ENCODE results near the gene WIPF2. TPM values are rescaled to one million over a fixed set of nuclear protein-coding genes. Genes with fewer than 3 reads are reported as not detected.
A peak's percentile ranks its signal among the peaks of the same experiment; 100 is the strongest.

WIPF2 gene
- total and polyA plus RNA-seq, 4 experiments from 2014 or later, result 5.2 to 34.7 (median 24.0) TPM

DNA sequence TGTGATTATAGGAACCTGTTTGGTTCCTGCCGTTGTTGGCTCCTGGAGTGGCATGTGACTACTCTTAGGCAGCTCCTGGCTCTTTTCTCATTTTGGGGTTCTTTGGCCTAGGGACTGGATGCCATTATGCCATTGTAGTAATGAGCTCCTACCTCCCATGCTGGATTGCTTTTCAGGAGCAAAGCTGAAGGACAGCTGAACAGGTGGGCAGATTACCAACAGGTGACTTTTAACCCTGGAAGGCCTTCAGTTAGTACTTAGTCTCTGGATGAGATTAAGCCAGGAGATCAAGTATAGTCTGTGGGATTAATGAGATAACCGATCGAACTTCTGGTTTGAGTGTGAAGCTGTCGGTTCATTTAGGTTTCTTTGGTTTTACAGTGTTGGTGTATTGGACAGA, 25.2 kb downstream of the WIPF2 start:
- CTCF ChIA-PET (ENCODE audit: partially characterized antibody), result interaction anchor here (0.7 to 1.0 kb wide), 2 partner anchors 14 to 25 kb away, joined by 3 to 4 read pairs; partner anchors contain the start of gene WIPF2
- intact Hi-C loops (cut with micrococcal nuclease), result no loop called here
- Histone ChIP-seq H3K27me3 (ENCODE audit: insufficient read depth, low read length) (no peaks in the 10 kb centered on the region), H3K9me3 (ENCODE audit: control insufficient read depth in 1 of 2, low read length in 2 of 2) (no peaks in the 10 kb centered on the region), H3K4me1 (ENCODE audit: insufficient read depth, low read length) (peaks cover 38% of the 10 kb centered on the region), H3K27ac (ENCODE audit: low read depth, low read length) (no peak overlapping the region), H3K36me3 (ENCODE audit: insufficient read depth, low read length) (no peaks in the 10 kb centered on the region), H3K4me3 (ENCODE audit: low read length in 2 of 2) (no peak overlapping the region)
- Mint-ChIP-seq H3K27me3 (no peaks in the 10 kb centered on the region), H3K36me3 (peaks cover 6 to 27% of the 10 kb centered on the region in 2 donors), H3K4me1 (peaks cover 43 to 65% (median 53%) of the 10 kb centered on the region in 4 donors), H3K4me3 (no peak overlapping the region), H3K9me3 (no peaks in the 10 kb centered on the region), H3K27ac (peak overlapping the region in 4 of 7 donors; percentile 9 to 73 (median 60))
- POLR2A ChIA-PET (ENCODE audit: partially characterized antibody), result no interaction called here
- DNase-seq, result no peak

DNA sequence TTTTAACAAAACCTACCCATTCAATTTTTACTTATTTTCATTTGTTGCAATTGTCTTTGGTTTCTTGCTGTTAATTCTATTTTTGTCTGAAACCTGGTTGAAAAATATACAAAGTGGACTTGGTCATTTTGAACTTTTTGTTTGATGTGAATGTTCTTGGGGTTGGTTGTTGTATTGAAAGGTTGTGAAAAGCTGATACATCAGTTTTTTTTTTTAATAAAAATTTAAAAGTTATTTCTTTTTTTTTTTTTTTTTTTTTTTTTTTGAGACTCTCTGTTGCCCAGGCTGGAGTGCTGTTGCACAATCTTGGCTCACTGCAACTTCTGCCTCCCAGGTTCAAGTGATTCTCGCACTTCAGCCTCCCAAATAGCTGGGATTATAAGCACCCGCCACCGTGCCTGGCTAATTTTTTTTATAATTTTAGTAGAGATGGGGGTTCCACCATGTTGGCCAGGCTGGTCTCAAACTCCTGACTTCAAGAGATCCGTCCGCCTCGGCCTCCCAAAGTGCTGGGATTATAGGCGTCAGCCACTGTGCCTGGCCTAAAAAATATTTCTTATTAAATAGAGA, 28.9 kb downstream of the WIPF2 start:
- intact Hi-C loops (cut with micrococcal nuclease), result no loop called here
- DNase-seq, result no peak
- no peaks in the 10 kb centered on the region for H3K9me3 Mint-ChIP-seq
- Histone ChIP-seq H3K4me3 (ENCODE audit: low read length in 2 of 2) (no peak overlapping the region), H3K9me3 (ENCODE audit: control insufficient read depth in 1 of 2, low read length in 2 of 2) (no peaks in the 10 kb centered on the region), H3K27ac (ENCODE audit: low read depth, low read length) (no peak overlapping the region), H3K27me3 (ENCODE audit: insufficient read depth, low read length) (no peaks in the 10 kb centered on the region), H3K4me1 (ENCODE audit: insufficient read depth, low read length) (peaks cover 23% of the 10 kb centered on the region), H3K36me3 (ENCODE audit: insufficient read depth, low read length) (no peaks in the 10 kb centered on the region)
- H3K4me3 Mint-ChIP-seq, result no peak overlapping the region
- H3K27ac Mint-ChIP-seq, result no peak overlapping the region
- H3K4me1 Mint-ChIP-seq, result peaks cover 30 to 58% (median 41%) of the 10 kb centered on the region in 4 donors
- POLR2A ChIA-PET (ENCODE audit: partially characterized antibody), result no interaction called here
- CTCF ChIA-PET (ENCODE audit: partially characterized antibody), result no interaction called here
- H3K36me3 Mint-ChIP-seq, result peaks cover 4 to 22% of the 10 kb centered on the region in 2 donors
- H3K27me3 Mint-ChIP-seq, result no peaks in the 10 kb centered on the region

DNA sequence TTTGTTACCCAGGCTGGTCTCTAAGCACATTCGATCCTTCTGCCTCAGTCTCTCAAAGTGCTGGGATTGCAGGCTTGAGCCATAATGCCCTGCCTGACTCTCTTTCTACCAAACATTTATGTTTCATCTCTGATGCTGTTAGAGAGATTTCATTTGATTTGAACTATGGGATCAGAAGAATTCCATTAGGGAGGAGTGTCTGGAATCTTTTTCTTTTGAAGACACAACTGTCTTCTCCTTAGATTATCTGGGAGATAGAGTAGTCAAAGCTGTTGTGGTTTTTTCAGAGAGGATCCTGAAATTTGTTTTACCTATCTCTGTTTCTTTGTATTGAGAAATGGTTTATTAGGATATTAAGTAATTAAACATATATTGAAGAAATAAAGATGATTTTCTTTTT, 29.4 kb downstream of the WIPF2 start:
- POLR2A ChIA-PET (ENCODE audit: partially characterized antibody), result no interaction called here
- no peak overlapping the region for H3K4me3 Mint-ChIP-seq
- no peak overlapping the region for H3K4me3 ChIP-seq (ENCODE audit: low read length in 2 of 2)
- CTCF ChIA-PET (ENCODE audit: partially characterized antibody), result no interaction called here
- peaks cover 30 to 56% (median 41%) of the 10 kb centered on the region in 4 donors for H3K4me1 Mint-ChIP-seq
- no peaks in the 10 kb centered on the region for H3K9me3 ChIP-seq (ENCODE audit: control insufficient read depth in 1 of 2, low read length in 2 of 2)
- intact Hi-C loops (cut with micrococcal nuclease), result no loop called here
- no peaks in the 10 kb centered on the region for H3K27me3 ChIP-seq (ENCODE audit: insufficient read depth, low read length)
- DNase-seq, result no peak
- no peaks in the 10 kb centered on the region for H3K27me3 Mint-ChIP-seq
- no peaks in the 10 kb centered on the region for H3K9me3 Mint-ChIP-seq
- H3K27ac ChIP-seq (ENCODE audit: low read depth, low read length), result no peak overlapping the region
- H3K27ac Mint-ChIP-seq, result no peak overlapping the region
- H3K4me1 ChIP-seq (ENCODE audit: insufficient read depth, low read length), result peaks cover 21% of the 10 kb centered on the region
- peaks cover 4 to 26% of the 10 kb centered on the region in 2 donors for H3K36me3 Mint-ChIP-seq
- H3K36me3 ChIP-seq (ENCODE audit: insufficient read depth, low read length), result no peaks in the 10 kb centered on the region

DNA sequence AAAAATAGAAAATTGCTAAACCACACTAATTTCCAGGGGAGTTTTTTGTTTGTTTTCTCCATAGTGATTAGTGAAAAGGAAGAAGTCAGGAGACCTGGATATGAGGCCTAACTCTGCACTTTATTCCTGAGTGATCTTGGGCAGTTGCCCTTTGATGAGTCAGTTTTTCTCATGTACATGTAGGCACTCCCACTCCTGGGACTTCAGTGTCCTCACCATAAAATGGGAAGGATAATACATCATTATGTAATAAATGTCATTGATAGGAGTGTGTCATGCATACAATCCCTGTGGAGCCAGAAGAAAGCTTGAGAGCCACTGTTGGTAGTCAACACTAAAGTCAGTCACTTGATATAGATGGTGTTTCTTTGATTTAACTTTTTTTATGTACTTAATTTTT, 32.5 kb downstream of the WIPF2 start:
- ChIA-PET CTCF (ENCODE audit: partially characterized antibody) (no interaction called here), POLR2A (ENCODE audit: partially characterized antibody) (no interaction called here)
- Histone ChIP-seq H3K9me3 (ENCODE audit: control insufficient read depth in 1 of 2, low read length in 2 of 2) (no peaks in the 10 kb centered on the region), H3K27ac (ENCODE audit: low read depth, low read length) (no peak overlapping the region), H3K27me3 (ENCODE audit: insufficient read depth, low read length) (no peaks in the 10 kb centered on the region), H3K4me3 (ENCODE audit: low read length in 2 of 2) (no peak overlapping the region), H3K36me3 (ENCODE audit: insufficient read depth, low read length) (peaks cover 6% of the 10 kb centered on the region), H3K4me1 (ENCODE audit: insufficient read depth, low read length) (peaks cover 4% of the 10 kb centered on the region)
- intact Hi-C loops (cut with micrococcal nuclease), result no loop called here
- peaks cover 18 to 41% (median 22%) of the 10 kb centered on the region in 4 donors for H3K4me1 Mint-ChIP-seq
- no peaks in the 10 kb centered on the region for H3K9me3 Mint-ChIP-seq
- no peak overlapping the region for H3K4me3 Mint-ChIP-seq
- H3K27me3 Mint-ChIP-seq, result no peaks in the 10 kb centered on the region
- peak overlapping the region in 1 of 7 donors; percentile 71 for H3K27ac Mint-ChIP-seq
- H3K36me3 Mint-ChIP-seq, result peaks cover 5 to 19% of the 10 kb centered on the region in 2 donors
- no peak for DNase-seq

DNA sequence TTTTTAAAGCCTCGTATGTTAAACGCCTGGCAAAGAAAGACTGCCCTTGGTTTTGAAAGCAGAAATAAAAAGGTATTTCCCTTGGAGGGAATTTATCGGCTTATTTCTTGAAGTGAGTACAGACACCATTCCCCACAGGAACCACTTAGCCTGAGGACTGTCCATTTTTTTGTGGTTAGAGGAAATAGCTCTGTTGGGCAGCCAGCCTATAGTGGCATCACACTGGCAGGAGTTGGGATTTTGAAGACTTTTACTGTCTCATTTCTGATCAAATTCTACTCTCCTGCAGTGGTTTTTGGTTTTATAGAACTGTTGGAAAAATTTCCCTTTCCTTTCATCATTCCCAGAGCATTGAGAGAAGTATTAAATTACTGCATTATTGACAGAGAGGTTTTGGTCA, 34.5 kb downstream of the WIPF2 start:
- Mint-ChIP-seq H3K4me3 (no peak overlapping the region), H3K9me3 (no peaks in the 10 kb centered on the region), H3K27ac (peak overlapping the region in 1 of 7 donors; percentile 62), H3K36me3 (peaks cover 12 to 33% of the 10 kb centered on the region in 2 donors), H3K4me1 (peaks cover 17 to 35% (median 18%) of the 10 kb centered on the region in 4 donors), H3K27me3 (no peaks in the 10 kb centered on the region)
- peaks cover 4% of the 10 kb centered on the region for H3K4me1 ChIP-seq (ENCODE audit: insufficient read depth, low read length)
- ChIA-PET CTCF (ENCODE audit: partially characterized antibody) (no interaction called here), POLR2A (ENCODE audit: partially characterized antibody) (no interaction called here)
- no peak overlapping the region for H3K27ac ChIP-seq (ENCODE audit: low read depth, low read length)
- H3K9me3 ChIP-seq (ENCODE audit: control insufficient read depth in 1 of 2, low read length in 2 of 2), result no peaks in the 10 kb centered on the region
- intact Hi-C loops (cut with micrococcal nuclease), result no loop called here
- DNase-seq, result no peak
- no peak overlapping the region for H3K4me3 ChIP-seq (ENCODE audit: low read length in 2 of 2)
- no peaks in the 10 kb centered on the region for H3K27me3 ChIP-seq (ENCODE audit: insufficient read depth, low read length)
- H3K36me3 ChIP-seq (ENCODE audit: insufficient read depth, low read length), result peaks cover 18% of the 10 kb centered on the region

DNA sequence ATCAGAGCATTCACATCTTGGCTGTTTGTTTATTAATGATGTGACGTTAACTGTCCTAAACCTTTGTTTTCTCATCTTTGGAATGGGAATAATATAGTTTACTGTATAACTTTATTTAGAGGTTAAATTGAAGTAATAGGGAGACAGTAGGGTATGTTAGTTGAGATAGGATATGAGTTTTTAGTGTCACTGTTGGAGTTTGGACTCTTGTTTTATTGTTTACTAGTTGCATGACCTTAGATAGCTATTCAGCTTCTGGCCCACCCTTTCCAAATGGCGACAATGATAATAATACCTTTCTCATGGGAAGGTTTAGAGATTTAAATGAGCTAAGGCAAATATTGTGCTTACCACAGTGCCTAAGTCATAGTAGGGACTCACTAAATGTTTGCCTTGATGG, 40.4 kb downstream of the WIPF2 start:
- H3K27me3 Mint-ChIP-seq, result no peaks in the 10 kb centered on the region
- peaks cover 30 to 58% of the 10 kb centered on the region in 2 donors for H3K36me3 Mint-ChIP-seq
- H3K4me1 ChIP-seq (ENCODE audit: insufficient read depth, low read length), result no peaks in the 10 kb centered on the region
- POLR2A ChIA-PET (ENCODE audit: partially characterized antibody), result interaction anchor here (0.7 to 2.1 kb wide), 2 partner anchors 40 to 279 kb away, joined by 3 to 6 read pairs; partner anchors contain the start of genes PSMD3 and WIPF2
- DNase-seq, result no peak
- peaks cover 59% of the 10 kb centered on the region for H3K36me3 ChIP-seq (ENCODE audit: insufficient read depth, low read length)
- H3K9me3 ChIP-seq (ENCODE audit: control insufficient read depth in 1 of 2, low read length in 2 of 2), result no peaks in the 10 kb centered on the region
- CTCF ChIA-PET (ENCODE audit: partially characterized antibody), result interaction anchor here (0.6 to 1.3 kb wide), 3 partner anchors 17 to 1934 kb away, joined by 3 read pairs; no protein-coding TSS in a partner anchor
- H3K4me3 Mint-ChIP-seq, result no peak overlapping the region
- H3K27ac Mint-ChIP-seq, result peak overlapping the region in 1 of 7 donors; percentile 25
- peaks cover 0 to 4% (median 3%) of the 10 kb centered on the region in 4 donors for H3K4me1 Mint-ChIP-seq
- no peak overlapping the region for H3K4me3 ChIP-seq (ENCODE audit: low read length in 2 of 2)
- H3K27ac ChIP-seq (ENCODE audit: low read depth, low read length), result no peak overlapping the region
- no peaks in the 10 kb centered on the region for H3K27me3 ChIP-seq (ENCODE audit: insufficient read depth, low read length)
- H3K9me3 Mint-ChIP-seq, result no peaks in the 10 kb centered on the region
- intact Hi-C loops (cut with micrococcal nuclease), result no loop called here

DNA sequence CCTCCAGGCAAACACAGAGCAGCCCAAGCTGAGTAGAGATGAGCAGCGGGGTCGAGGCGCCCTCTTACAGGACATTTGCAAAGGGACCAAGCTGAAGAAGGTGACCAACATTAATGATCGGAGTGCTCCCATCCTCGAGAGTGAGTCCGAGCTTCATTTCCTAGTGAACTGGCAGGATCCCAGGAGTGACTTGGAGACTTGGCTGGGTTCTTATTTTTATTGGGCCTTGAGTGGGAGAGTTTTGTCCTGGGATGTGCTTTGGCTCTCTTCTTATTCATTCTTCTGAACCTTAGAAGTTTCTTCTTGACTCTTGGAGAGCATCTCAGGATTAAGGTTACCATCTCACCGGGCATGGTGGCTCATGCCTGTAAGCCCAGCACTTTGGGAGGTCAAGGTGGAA, 41.4 kb downstream of the WIPF2 start:
- DNase-seq, result no peak
- Histone ChIP-seq H3K9me3 (ENCODE audit: control insufficient read depth in 1 of 2, low read length in 2 of 2) (no peaks in the 10 kb centered on the region), H3K36me3 (ENCODE audit: insufficient read depth, low read length) (peaks cover 69% of the 10 kb centered on the region), H3K4me1 (ENCODE audit: insufficient read depth, low read length) (no peaks in the 10 kb centered on the region), H3K4me3 (ENCODE audit: low read length in 2 of 2) (no peak overlapping the region), H3K27ac (ENCODE audit: low read depth, low read length) (no peak overlapping the region), H3K27me3 (ENCODE audit: insufficient read depth, low read length) (no peaks in the 10 kb centered on the region)
- H3K4me3 Mint-ChIP-seq, result no peak overlapping the region
- no peak overlapping the region for H3K27ac Mint-ChIP-seq
- H3K4me1 Mint-ChIP-seq, result peaks cover 0 to 4% (median 3%) of the 10 kb centered on the region in 4 donors
- intact Hi-C loops (cut with micrococcal nuclease), result no loop called here
- ChIA-PET CTCF (ENCODE audit: partially characterized antibody) (no interaction called here), POLR2A (ENCODE audit: partially characterized antibody) (interaction anchor here (2.1 kb wide), 1 partner anchor 41 kb away, joined by 6 read pairs; the partner anchor contains the start of gene WIPF2)
- no peaks in the 10 kb centered on the region for H3K9me3 Mint-ChIP-seq
- H3K27me3 Mint-ChIP-seq, result no peaks in the 10 kb centered on the region
- H3K36me3 Mint-ChIP-seq, result peaks cover 30 to 56% of the 10 kb centered on the region in 2 donors
